Aorta (tissue), 5 donors: ENCODE data around the gene ASTN2. TPM values are rescaled to one million over a fixed set of nuclear protein-coding genes. Genes with fewer than 3 reads are reported as not detected.

Source experiments
- ATAC-seq: fragments of 200-7000 bp; cut with Tn5 transposase; one replicate; pipeline ENCODE4 v1.9.1; 2022; ENCODE audit warnings: moderate library complexity; ENCODE audit not compliant: low FRiP score
- DNase-seq, 2 donors: peaks; one replicate each; pipeline ENCODE4 v3.0.0-alpha.2; 2020
- H3K27ac ChIP-seq, 2 donors: one replicate each; pipeline ENCODE4 v1.5.1; 2013; ENCODE audit warnings: low read length in 2 of 2, mild to moderate bottlenecking in 2 of 2, moderate library complexity in 2 of 2, control low read depth in 1 of 2, inconsistent platforms in 1 of 2, low read depth in 1 of 2
- H3K27me3 ChIP-seq, 2 donors: one replicate each; pipeline ENCODE4 v1.6.1; 2013; ENCODE audit warnings: control low read depth in 1 of 2, low read length in 1 of 2, mild to moderate bottlenecking in 1 of 2, moderate library complexity in 1 of 2; ENCODE audit not compliant: insufficient read depth in 2 of 2, control insufficient read depth in 1 of 2
- H3K36me3 ChIP-seq, 2 donors: one replicate each; pipeline ENCODE4 v1.6.1; 2013; ENCODE audit warnings: control low read depth in 1 of 2, low read length in 1 of 2, mild to moderate bottlenecking in 1 of 2; ENCODE audit not compliant: insufficient read depth in 2 of 2, control insufficient read depth in 1 of 2
- H3K4me1 ChIP-seq, 2 donors: one replicate each; pipeline ENCODE4 v1.6.1; 2013; ENCODE audit warnings: low read length in 2 of 2, control low read depth in 1 of 2, mild to moderate bottlenecking in 1 of 2, moderate library complexity in 1 of 2; ENCODE audit not compliant: insufficient read depth in 2 of 2, control insufficient read depth in 1 of 2
- H3K4me3 ChIP-seq, 2 donors: one replicate each; pipeline ENCODE4 v1.5.1; 2013; ENCODE audit warnings: low read length in 2 of 2, control low read depth in 1 of 2, mild to moderate bottlenecking in 1 of 2
- H3K9me3 ChIP-seq: one replicate; pipeline ENCODE4 v1.6.1; 2013; ENCODE audit warnings: mild to moderate bottlenecking, low read length; ENCODE audit not compliant: control insufficient read depth
- whole genome bisulfite sequencing, 2 donors: extraction: QIAGEN DNeasy Blood & Tissue Kit; methylation state at CpG; one replicate each; pipeline ENCODE4 v1.1.7; 2013; 5-methylcytosine and 5-hydroxymethylcytosine counted together
- intact Hi-C, 2 donors: fragments of 100-400 bp; cut with DNase I; formaldehyde crosslinking; loops; one replicate each; pipeline versions ENCODE4 v1.14.2 to v1.15.0; 2022
- polyA plus RNA-seq, 2 donors: library from polyadenylated mRNA; stranded (reverse); fragments of 200-250 nt; gene quantifications; one replicate each; pipeline ENCODE4 v1.2.3, GENCODE V29; 2013
- total RNA-seq, 2 donors: library from RNA; stranded (reverse); fragmentation: NEBNext Ultra II Directional; extraction: Animal tissue kit (Norgen Biotek cat#: 25700); gene quantifications; one replicate each; pipeline ENCODE4 v1.2.1, GENCODE V29; 2021
- donor health status: healthy with polysubstance abuse.
- donor health status: Bipolar disorder and iron deficiency.
- donor health status: DM: no; HTN: no; CAD: no.
- donor health status: DM: no; HTN: no; CAD: no.
- donor health status: DM: yes; HTN: yes; CAD: no.

Gene ASTN2
- total and polyA plus RNA-seq, 4 donors: 1.0 to 7.5 (median 4.4) TPM

GRCh38 chr9:116990592-116990991 lies 424.3 kb downstream of the ASTN2 start:
- WGBS, 2 donors: 46 to 68% methylated on average over 1 of the region's 1 CpG
- no peak for ATAC-seq
- no peak overlapping the region for H3K27ac ChIP-seq
- no peaks in the 10 kb centered on the region for H3K27me3 ChIP-seq
- no peaks in the 10 kb centered on the region for H3K4me1 ChIP-seq
- no peak overlapping the region for H3K4me3 ChIP-seq
- H3K9me3 ChIP-seq: no peaks in the 10 kb centered on the region
- intact Hi-C loops: no loop called here
- H3K36me3 ChIP-seq: no peaks in the 10 kb centered on the region
- no peak for DNase-seq

- H3K27ac ChIP-seq: no peak overlapping the region
- intact Hi-C loops: no loop called here
- H3K36me3 ChIP-seq: no peaks in the 10 kb centered on the region
- DNase-seq (no peak), ATAC-seq (no peak)
- H3K4me3 ChIP-seq: no peak overlapping the region
- WGBS, 2 donors: 82 to 83% methylated on average over 5 of the region's 5 CpGs
- H3K4me1 ChIP-seq: no peaks in the 10 kb centered on the region
- no peaks in the 10 kb centered on the region for H3K27me3 ChIP-seq
- H3K9me3 ChIP-seq: no peaks in the 10 kb centered on the region
Measured at GRCh38 chr9:116987721-116988485, 427.0 kb downstream of the ASTN2 start.

DNA sequence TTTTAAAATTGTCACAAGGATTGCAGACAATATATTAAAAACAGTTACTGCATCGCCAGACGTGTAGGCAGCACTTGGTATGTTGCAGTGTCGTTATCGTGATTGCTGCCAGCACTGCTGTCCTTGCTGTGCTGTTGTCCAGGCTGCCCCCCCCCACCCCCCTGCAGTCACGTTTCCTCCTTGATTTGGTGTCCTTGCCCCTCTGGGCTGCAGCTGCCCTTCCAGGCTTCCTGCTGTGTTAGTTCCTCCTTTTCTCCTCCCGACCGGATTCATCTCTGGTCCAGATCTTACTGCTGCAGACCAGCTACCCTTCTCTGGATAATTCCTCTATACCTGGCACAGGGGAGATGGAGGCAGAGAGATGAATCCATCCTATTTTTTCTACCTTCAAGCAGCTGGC lies 428.8 kb downstream of the ASTN2 start:
- WGBS, 2 donors: 48 to 51% methylated on average over 7 of the region's 7 CpGs
- intact Hi-C loops: no loop called here
- Histone ChIP-seq H3K4me3 (no peak overlapping the region), H3K36me3 (no peaks in the 10 kb centered on the region), H3K27me3 (no peaks in the 10 kb centered on the region), H3K4me1 (no peaks in the 10 kb centered on the region), H3K9me3 (no peaks in the 10 kb centered on the region), H3K27ac (no peak overlapping the region)
- ATAC-seq (no peak), DNase-seq (no peak)

DNA sequence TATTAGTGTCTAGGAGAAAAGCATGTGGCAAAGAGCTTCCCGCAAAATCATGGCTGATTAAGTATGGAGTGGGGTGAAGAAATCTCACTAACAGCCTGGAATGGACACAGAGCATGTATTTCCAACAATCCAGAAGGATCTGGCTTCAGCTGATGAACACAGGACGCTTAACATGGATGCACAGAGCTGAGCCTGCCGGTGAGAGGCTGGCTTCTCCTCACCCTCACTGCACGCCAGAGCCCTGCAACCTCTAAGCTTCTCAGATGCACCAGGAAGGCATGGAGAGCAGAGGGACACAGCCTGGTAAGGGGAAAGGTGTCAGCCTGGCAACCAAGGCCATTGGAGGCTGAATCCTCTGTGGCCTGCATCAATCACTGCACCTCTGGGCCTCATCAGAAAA lies 429.3 kb downstream of the ASTN2 start:
- DNase-seq (no peak), ATAC-seq (no peak)
- intact Hi-C loops: no loop called here
- no peaks in the 10 kb centered on the region for H3K4me1 ChIP-seq
- H3K27me3 ChIP-seq: no peaks in the 10 kb centered on the region
- WGBS, 2 donors: 72 to 79% methylated on average over 4 of the region's 4 CpGs
- no peak overlapping the region for H3K4me3 ChIP-seq
- H3K9me3 ChIP-seq: no peaks in the 10 kb centered on the region
- no peaks in the 10 kb centered on the region for H3K36me3 ChIP-seq
- H3K27ac ChIP-seq: no peak overlapping the region

- no peak for ATAC-seq
- H3K4me1 ChIP-seq: no peaks in the 10 kb centered on the region
- no peak for DNase-seq
- H3K27ac ChIP-seq: no peak overlapping the region
- no peaks in the 10 kb centered on the region for H3K36me3 ChIP-seq
- 55 to 58% methylated on average over 2 of the region's 2 CpGs for WGBS, 2 donors
- H3K9me3 ChIP-seq: no peaks in the 10 kb centered on the region
- H3K27me3 ChIP-seq: no peaks in the 10 kb centered on the region
- H3K4me3 ChIP-seq: no peak overlapping the region
- intact Hi-C loops: no loop called here
Measured at GRCh38 chr9:116984111-116984510, 430.7 kb downstream of the ASTN2 start.

GRCh38 chr9:116980582-116981120 lies 434.2 kb downstream of the ASTN2 start:
- no peaks in the 10 kb centered on the region for H3K4me1 ChIP-seq
- intact Hi-C loops: no loop called here
- no peaks in the 10 kb centered on the region for H3K9me3 ChIP-seq
- H3K27me3 ChIP-seq: no peaks in the 10 kb centered on the region
- no peak for DNase-seq
- no peak overlapping the region for H3K27ac ChIP-seq
- ATAC-seq: no peak
- H3K4me3 ChIP-seq: no peak overlapping the region
- H3K36me3 ChIP-seq: no peaks in the 10 kb centered on the region

DNA sequence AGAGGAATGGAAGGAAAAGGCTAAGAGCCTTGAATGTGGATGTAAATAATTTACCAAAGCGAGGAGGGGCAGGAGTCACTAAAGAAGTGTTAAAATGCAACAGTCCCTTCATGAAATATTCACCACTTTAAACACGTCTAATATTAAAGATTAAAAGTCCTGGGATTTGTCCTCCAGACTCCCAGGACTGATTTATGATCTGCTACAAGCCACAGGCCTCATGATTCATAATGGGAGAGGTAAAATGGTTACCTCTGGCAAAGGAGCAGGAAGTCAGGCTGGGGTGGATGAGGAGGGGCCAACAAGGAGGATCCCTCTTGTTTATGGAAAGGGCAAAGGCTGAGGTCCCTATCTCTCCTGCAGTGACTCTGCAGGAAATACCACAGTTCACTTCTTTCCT lies 435.4 kb downstream of the ASTN2 start:
- intact Hi-C loops: no loop called here
- Histone ChIP-seq H3K4me1 (no peaks in the 10 kb centered on the region), H3K27ac (no peak overlapping the region), H3K9me3 (no peaks in the 10 kb centered on the region), H3K36me3 (no peaks in the 10 kb centered on the region), H3K27me3 (no peaks in the 10 kb centered on the region), H3K4me3 (no peak overlapping the region)
- WGBS, 2 donors: 45% methylated on average over 2 of the region's 2 CpGs
- no peak for ATAC-seq
- DNase-seq: no peak

DNA sequence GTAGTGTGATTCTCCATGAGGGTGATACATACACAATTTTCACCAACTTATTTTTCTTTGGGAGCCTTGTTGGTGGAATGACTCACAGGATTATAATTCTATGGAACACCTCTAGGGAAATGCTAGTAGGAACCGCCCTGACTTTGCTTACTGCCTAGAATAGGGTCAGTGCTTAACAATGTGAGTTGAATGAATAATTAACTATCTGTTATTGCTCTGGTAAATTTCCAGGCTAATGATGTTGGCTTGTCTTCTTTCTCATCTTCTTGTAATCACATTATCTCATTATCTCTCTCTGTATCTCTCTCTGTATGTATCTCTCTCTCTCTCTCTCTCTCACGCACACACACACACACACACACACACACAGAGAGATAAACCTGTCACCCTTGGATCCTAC lies 436.7 kb downstream of the ASTN2 start:
- Histone ChIP-seq H3K9me3 (no peaks in the 10 kb centered on the region), H3K36me3 (no peaks in the 10 kb centered on the region), H3K27me3 (no peaks in the 10 kb centered on the region), H3K4me3 (no peak overlapping the region), H3K4me1 (no peaks in the 10 kb centered on the region), H3K27ac (no peak overlapping the region)
- intact Hi-C loops: no loop called here
- ATAC-seq: no peak
- DNase-seq: no peak
- 66 to 84% methylated on average over 2 of the region's 2 CpGs for WGBS, 2 donors

DNA sequence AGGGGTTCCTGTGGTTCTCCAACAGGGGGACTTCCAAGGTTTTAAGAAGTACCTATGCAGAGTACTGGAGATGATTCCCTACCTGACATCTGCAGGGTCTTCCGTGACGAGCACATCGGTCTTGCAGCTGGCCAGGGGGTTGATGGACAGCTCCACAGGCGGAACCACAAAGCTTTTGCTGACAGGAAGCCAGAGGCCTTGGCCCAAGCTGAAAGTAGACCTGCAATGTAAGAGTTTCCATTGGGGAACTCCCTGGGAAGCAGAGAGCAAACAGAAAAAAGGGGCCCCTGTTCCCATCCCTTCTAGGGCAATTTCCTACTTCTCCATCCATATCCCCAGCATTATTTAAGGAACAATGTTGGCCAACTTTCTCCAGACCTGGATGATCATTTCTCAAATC lies 439.7 kb downstream of the ASTN2 start:
- Histone ChIP-seq H3K9me3 (no peaks in the 10 kb centered on the region), H3K27me3 (no peaks in the 10 kb centered on the region), H3K4me1 (no peaks in the 10 kb centered on the region), H3K27ac (no peak overlapping the region), H3K36me3 (no peaks in the 10 kb centered on the region), H3K4me3 (no peak overlapping the region)
- DNase-seq (no peak), ATAC-seq (no peak)
- 72 to 75% methylated on average over 4 of the region's 4 CpGs for WGBS, 2 donors
- intact Hi-C loops: no loop called here
